ENCODE data around the gene SH3BP2.

GRCh38 chr4:2802618-2803531, 10.0 kb downstream of the SH3BP2 start:
- TF ChIP-seq POLR2A (IDR thresholded peaks at IDR 0.05; ENCODE audit: extremely low read depth, insufficient read length) = no peak
- TF ChIP-seq, protein P1, sequence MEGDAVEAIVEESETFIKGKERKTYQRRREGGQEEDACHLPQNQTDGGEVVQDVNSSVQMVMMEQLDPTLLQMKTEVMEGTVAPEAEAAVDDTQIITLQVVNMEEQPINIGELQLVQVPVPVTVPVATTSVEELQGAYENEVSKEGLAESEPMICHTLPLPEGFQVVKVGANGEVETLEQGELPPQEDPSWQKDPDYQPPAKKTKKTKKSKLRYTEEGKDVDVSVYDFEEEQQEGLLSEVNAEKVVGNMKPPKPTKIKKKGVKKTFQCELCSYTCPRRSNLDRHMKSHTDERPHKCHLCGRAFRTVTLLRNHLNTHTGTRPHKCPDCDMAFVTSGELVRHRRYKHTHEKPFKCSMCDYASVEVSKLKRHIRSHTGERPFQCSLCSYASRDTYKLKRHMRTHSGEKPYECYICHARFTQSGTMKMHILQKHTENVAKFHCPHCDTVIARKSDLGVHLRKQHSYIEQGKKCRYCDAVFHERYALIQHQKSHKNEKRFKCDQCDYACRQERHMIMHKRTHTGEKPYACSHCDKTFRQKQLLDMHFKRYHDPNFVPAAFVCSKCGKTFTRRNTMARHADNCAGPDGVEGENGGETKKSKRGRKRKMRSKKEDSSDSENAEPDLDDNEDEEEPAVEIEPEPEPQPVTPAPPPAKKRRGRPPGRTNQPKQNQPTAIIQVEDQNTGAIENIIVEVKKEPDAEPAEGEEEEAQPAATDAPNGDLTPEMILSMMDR (IDR thresholded peaks at IDR 0.05; ENCODE audit: low read depth, low read length) = no peak

All from NB4 (cell line).